Smooth muscle cell of the pulmonary artery (primary cell): ENCODE measurements around the gene KRTAP10-1. TPM values are rescaled to one million over a fixed set of nuclear protein-coding genes. Genes with fewer than 3 reads are reported as not detected.

Experiments used
- total RNA-seq: library from RNA; depleted of rRNA; stranded (reverse); fragments of >200 nt; gene quantifications from 2 replicates; pipeline ENCODE4 v1.2.3, GENCODE V29; 2014

The KRTAP10-1 gene
- not detected in 2 replicates for total RNA-seq

GRCh38 chr21:44539991-44540666, at the start of gene KRTAP10-1:
Gene KRTAP10-1 (minus strand): TSS chr21:44540195. CDS start chr21:44540150, 45 bp downstream.

GRCh38 chr21:44580231-44580821, 40.3 kb upstream of the KRTAP10-1 start, which contains the start of gene KRTAP10-5:
Gene KRTAP10-5 (minus strand): TSS chr21:44580604. CDS start chr21:44580578, 26 bp downstream.

GRCh38 chr21:44573630-44574456, 33.8 kb upstream of the KRTAP10-1 start, which contains the start of gene KRTAP10-4:
Gene KRTAP10-4 (plus strand): TSS chr21:44573729. CDS start chr21:44573759, 30 bp downstream.

GRCh38 chr21:44558695-44559094, 18.7 kb upstream of the KRTAP10-1 start, which contains the start of gene KRTAP10-3:
Gene KRTAP10-3 (minus strand): TSS chr21:44558795. CDS start chr21:44558715, 80 bp downstream.

GRCh38 chr21:44551340-44551961, 11.5 kb upstream of the KRTAP10-1 start, which contains the start of gene KRTAP10-2:
Gene KRTAP10-2 (minus strand): TSS chr21:44551505. CDS start chr21:44551458, 47 bp downstream.

Other genes with a start within 250 kb of the KRTAP10-1 start
- gene PFKL, start 240.1 kb downstream of the KRTAP10-1 start, total RNA-seq, result 354 and 423 TPM in 2 replicates
- gene CFAP410, start 200.8 kb downstream of the KRTAP10-1 start, total RNA-seq, result 9.1 and 11.8 TPM in 2 replicates
- gene TRPM2, start 186.6 kb downstream of the KRTAP10-1 start, total RNA-seq, result under 0.01 TPM in 1 of 2 replicates, not detected in the other
- 0.26 and 0.65 TPM in 2 replicates for gene LRRC3, start 84.7 kb downstream of the KRTAP10-1 start, total RNA-seq
- not detected in 2 replicates for gene KRTAP10-2, start 11.3 kb upstream of the KRTAP10-1 start, total RNA-seq
- not detected in 2 replicates for gene KRTAP10-3, start 18.6 kb upstream of the KRTAP10-1 start, total RNA-seq
- gene KRTAP10-4, start 33.5 kb upstream of the KRTAP10-1 start, total RNA-seq, result not detected in 2 replicates
- gene KRTAP10-5, start 40.4 kb upstream of the KRTAP10-1 start, total RNA-seq, result not detected in 2 replicates
- gene KRTAP10-6, start 52.3 kb upstream of the KRTAP10-1 start, total RNA-seq, result not detected in 2 replicates
- gene KRTAP10-7, start 60.4 kb upstream of the KRTAP10-1 start, total RNA-seq, result not detected in 2 replicates
- gene KRTAP10-8, start 71.9 kb upstream of the KRTAP10-1 start, total RNA-seq, result not detected in 2 replicates
- not detected in 2 replicates for gene KRTAP10-9, start 86.9 kb upstream of the KRTAP10-1 start, total RNA-seq
- gene KRTAP10-10, start 97.2 kb upstream of the KRTAP10-1 start, total RNA-seq, result not detected in 2 replicates
- not detected in 2 replicates for gene KRTAP10-11, start 106.2 kb upstream of the KRTAP10-1 start, total RNA-seq
- not detected in 2 replicates for gene KRTAP12-4, start 114.5 kb upstream of the KRTAP10-1 start, total RNA-seq
- not detected in 2 replicates for gene KRTAP12-3, start 117.7 kb upstream of the KRTAP10-1 start, total RNA-seq
- not detected in 2 replicates for gene KRTAP12-2, start 126.7 kb upstream of the KRTAP10-1 start, total RNA-seq
- not detected in 2 replicates for gene KRTAP12-1, start 142.0 kb upstream of the KRTAP10-1 start, total RNA-seq
- gene KRTAP10-12, start 157.0 kb upstream of the KRTAP10-1 start, total RNA-seq, result not detected in 2 replicates
- not detected in 2 replicates for gene TSPEAR, start 171.4 kb upstream of the KRTAP10-1 start, total RNA-seq